NK-92 (cell line): Measurements from ENCODE around the gene HYDIN.

ENCODE experiments used
- DNase-seq: peaks from one replicate; lab custom pipeline; 2025; ENCODE audit not compliant: unreplicated experiment; lab: John Stamatoyannopoulos, UW

HYDIN gene

DNA sequence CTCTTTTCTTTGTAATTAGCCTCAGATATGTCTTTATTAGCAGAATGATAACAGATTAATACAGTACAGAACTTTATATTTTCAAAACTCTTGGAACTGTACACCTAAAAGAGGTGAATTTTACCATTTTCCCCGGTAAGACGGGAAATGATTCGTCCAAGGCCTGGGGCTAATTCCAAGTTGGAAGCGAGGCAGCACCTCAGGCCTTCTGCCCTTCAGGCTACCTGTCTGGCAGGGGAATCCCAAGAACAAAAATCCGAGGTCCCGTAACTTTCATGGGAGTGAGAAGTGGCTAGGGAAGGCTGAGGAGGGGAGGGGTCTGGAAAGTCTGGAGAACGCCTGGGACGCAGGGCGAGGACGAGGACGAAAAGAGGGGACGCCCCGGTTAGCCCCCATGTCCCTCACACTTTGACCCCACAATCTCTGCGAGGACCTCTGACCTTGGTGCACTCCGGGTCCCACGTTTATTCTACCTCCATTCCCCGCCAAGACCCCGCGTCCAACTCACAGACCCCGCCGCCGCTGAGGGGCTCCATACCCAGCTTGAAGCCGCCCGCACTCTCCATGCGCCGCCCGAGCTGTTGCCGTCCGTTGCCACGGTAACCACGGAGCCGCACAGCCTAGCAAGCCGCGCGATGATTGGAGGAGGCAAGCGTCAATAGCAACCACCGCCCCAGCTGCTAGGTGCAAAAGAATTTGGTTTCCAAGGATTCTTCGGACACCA, at the start of gene HYDIN:
Gene HYDIN (minus strand): TSS at position 601 of the 724 bp plus-strand sequence. CDS start 43,827 bp downstream, outside the sequence.
- DNase-seq = no peak

DNA sequence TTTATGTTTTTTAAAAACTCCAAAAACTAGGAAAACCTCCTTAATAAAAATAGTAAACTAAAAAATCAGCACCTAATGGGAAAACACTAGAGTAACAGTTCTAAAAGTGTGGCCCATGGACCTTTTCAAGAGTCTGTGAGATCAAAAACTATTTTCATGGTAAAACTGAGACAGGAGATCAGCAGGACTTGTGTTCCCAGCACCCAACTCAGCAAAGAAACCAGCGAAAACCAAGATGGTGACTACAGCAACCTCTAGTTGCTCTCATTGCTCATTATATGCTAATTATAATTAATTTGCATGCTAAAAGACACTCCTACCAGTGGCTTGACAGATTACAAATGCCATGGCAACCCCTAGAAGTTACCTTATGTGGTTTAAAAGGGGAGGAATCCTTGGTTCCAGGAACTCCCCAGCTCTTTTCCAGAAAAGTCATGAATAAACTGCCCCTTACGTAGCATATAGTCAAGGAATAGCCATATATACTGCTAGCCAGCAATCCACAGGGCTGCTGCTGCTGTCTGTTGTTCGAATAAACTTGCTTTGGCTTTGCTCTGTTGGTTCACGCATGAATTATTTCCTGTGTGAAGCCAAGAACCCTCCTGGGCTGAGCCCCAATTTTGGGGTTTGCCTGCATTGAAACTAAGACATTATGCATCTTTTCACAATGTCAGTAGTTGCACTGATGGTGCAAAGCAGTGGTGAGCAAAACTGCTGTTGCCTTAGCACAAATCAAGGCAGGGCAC, 46.2 kb upstream of the HYDIN start:
- no peak for DNase-seq

DNA sequence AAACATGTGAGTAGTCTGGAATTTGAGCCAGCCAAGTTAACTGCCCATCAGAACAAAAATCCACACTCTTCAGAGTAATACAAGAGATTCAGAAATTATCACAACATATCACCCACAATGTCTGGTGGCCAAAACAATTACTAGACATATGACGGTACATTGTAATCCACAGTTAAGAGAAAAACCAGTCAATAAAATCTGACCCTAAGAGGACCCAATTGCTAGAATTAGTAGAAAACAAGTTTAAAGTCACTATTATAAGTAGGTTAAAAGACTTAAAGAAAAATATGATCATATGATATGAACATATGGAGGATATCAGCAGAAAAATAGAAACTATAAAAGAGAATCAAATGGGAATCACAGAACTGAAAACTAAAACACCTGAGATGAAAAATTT, 42.9 kb upstream of the HYDIN start:
- no peak for DNase-seq

DNA sequence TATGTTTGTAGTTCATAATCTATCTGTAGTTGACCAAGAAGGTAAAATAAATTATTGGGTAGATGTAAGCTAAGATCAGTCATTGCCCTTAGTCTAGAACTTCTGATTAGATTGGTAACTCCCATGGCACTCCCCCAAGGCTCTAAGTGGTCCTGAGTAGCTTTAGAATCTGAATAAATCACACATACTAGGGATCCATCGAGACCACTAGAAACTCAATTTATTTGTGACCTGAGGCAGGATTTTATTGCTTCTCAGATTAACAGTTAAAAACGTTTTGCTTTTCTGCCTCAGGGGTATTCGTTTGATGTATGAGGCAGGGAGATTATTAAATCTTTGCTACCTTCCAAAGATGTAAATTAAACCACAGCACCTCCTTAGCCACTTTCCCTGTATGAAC, 33.8 kb upstream of the HYDIN start:
- DNase-seq = no peak

DNA sequence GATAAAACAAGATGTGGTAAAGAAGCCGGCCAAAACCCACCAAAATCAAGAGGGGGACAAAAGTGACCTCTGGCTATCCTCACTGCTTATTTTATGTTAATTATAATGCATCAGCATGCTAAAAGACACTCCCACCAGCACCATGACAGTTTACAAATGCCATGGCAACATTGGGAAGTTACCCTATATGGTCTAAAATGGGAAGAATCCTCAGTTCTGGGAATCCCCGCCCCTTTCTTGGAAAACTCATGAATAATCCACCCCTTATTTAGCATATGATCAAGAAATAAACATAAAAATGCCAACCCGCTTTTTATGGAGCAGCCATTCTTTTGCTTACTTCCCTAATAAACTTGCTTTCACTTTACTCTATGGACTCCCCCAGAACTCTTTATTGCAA, 33.1 kb upstream of the HYDIN start:
- DNase-seq = no peak

DNA sequence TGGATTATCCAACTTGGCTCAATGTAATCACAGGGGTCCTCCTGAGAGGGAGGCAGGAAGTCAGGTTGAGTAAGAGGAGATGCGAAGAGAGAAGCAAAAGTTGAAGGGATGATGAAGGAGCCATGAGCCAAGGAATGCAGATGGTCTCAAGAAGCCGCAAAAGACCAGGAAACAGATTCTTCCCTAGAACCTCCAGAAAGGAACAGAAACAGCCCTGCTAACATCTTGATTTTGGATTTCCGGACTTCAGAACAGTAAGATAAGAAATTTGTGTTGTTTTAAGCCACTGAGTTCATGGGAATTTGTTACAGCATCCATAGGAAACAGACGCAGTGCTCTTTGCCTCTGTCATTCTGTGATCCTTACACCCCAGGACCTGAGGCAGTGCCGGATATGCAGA, 31.9 kb upstream of the HYDIN start:
- no peak for DNase-seq

DNA sequence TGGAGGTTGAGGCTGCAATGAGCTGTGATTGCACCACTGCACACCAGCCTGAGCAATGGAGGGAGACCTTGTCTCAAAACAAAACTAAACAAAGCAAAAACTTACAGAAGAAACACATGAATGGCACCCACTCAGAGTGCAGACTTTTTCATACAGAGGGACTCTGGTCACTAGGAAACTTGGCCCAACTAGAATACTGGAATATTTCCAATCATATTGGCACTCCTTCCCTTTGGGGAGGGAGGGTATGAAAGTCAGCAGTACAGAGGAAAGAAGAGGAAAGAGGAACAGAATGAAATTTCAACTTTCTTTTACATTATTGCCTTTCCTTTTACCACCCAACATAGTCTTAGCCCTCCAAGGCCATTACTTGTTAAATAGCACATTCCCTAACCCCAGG, 30.5 kb upstream of the HYDIN start:
- DNase-seq = no peak

DNA sequence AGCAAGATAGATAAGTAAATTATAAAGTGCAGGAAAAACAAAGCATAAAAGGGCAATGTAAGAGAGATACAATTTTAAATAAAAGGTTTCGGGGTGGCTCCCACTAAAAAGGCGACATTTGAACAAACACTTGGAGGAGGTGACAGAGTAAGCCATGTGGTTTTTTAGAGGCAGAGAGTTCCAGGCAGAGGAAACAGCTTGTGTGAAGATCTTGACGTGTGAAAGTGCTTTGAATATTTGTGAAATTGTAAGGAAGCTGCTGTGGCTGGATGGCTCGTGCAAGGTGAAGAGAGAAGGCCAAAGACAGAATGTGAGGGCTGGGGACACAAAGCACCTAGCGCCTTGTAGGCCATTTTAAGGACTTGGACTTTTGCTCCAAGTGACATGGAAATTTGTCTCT, 28.6 kb upstream of the HYDIN start:
- no peak for DNase-seq

DNA sequence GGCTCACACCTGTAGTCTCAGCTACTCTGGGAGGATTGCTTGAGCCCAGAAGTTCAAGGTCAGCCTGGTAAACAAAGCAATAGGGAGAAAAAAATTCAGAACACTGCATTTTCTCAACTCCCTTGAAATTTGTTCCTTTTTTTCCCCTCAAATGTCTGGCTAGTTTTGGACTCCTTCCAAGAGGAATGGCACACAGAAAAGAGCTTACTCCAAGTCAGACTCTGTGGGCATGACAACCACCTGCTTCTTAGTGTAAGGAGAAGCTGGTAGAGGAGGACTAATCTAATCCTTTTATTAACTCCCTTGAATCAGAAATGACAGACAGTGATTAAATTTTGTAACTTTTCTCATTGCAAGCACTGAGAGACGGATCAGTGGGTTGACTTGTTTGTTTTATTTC, 27.9 kb upstream of the HYDIN start:
- no peak for DNase-seq

DNA sequence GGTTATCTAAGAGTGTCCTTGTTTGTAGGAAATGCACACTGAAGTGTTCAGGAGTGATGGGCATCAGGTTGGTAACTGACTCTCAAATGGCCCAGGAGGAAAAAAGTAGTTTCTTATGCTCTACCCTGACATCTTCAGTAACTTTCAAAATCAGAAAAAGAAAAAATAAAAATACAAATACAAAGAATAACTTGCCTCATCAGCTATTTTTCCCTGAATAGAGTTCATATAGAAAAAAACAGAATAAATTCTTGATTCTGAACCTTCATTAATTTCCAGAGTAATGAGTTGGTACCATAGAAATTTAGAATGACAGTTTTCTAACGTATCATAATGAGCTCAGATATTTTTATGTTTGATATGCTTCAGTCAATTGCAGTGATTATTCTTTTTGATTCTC, 27.2 kb upstream of the HYDIN start:
- DNase-seq = no peak

DNA sequence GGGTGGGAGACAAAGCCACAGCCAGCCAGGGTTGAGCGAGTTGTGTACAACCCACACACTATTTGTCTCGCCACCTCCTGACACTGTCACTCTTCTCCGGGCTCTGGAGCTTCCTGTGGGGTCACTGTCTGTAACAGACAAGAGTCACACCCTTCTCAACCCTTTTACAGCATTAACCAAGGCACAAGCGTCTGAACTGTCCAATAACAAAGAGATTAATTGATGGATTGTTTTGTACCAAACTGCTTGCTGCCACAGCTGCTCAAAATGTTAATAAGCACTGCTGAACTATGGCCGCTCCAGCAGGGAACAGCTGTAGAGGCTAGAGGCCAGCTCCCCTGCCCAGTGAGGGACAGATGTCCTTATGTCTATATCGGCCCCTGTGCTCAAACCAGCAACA, 25.2 kb upstream of the HYDIN start:
- no peak for DNase-seq

DNA sequence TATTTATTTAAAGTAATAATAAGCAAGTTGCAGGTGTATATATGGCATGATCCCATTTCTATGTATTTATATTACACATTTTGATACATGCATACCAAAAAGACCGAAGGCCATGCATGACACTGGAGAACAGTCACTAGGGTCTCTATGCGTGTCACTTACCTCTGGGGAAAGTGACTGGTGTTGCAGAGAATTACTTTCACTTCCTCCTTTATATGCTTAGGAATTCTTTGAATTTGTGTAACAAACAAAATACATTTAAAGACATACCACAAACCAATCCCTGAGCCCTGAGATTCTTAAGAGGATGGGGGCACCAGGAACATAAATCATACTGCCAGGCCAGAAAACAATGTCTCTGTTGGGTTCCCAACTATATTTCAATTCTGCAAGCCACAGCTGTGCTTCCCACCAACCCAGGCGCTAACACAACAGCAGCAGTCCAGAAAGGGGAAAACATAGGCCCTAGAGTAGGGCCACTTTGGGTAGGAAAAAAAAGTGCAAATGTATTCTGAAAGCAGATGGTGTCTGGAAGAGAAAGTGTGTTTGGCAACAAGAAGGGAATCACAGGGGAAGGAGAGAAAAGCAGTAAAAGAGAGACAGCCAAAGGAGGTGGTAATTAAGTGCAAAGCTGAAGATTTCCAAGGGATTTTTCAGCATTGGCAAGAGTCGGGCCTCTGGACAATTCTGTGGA, 24.5 kb upstream of the HYDIN start:
- no peak for DNase-seq

DNA sequence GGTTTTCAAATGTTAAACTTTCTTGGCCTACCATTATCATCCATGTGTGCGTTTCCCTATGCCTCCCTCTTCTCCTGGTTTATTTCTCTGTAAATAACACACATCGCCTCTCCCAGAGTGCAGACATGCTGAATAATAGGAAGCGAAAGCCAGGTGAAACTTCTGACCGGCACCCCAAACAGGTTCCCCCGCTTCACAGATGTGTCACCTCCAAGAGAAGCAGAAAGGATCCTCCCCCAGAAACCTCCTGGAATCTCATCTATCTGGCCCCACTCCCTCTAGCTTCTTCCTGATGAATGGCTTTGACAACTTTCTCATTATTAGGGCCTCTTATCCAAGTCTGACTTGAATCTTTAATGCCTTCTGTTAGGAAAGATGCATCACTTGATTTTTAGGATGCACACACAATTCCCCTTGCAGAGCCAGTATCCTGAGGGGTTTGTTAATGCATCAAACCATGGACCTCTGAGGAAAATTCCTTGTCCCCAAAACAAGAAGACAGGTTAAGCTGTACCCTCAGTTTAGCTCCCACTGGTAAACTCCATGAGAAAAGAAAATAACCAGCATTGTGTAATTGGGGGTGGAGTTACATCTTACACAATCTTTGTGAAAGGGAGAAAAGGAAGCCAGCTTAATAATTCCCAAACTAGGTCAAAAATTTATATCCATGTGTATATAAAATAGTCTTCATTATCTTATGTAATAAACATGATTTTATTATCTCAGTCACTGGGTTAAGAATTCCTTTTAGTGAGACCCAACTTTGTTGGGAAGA, 20.1 kb upstream of the HYDIN start:
- no peak for DNase-seq

DNA sequence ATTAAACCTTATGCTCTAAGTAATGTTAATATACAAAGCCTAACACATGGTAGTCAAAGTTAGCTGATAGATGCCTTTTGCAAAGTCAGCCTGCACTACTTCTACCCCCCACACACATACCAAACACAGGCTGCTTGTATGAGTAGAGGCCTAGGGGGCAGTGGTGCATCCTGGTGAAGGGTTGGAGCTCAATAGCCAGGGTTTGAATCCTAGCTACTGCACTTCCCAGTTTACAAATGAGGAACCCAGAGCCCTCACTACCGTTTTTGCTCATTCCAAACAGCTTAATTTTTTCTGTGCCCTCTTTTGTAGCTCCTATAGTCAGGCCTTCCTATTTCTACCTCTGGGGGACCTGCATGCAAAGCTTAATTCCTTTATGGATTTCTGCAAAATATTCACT, 18.9 kb upstream of the HYDIN start:
- DNase-seq = no peak

DNA sequence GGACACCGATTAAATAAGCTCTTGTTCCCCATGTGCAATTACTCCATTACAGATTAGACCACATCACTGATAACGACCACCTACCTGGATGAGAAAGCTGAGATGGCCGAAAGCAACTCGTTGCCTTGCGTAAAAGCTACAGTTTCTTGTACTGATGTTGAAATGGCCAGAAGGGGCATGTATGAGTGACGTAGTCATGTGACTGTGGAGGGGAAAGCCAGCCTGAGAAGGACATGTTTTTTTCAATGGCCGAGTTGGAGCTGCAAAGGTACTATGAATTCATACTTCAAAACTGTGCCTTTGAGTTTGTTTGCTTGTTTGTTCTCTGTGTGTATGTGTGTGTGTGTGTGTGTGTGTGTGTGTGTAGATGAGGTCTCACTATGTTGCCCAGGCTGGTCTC, 17.0 kb upstream of the HYDIN start:
- DNase-seq = no peak

DNA sequence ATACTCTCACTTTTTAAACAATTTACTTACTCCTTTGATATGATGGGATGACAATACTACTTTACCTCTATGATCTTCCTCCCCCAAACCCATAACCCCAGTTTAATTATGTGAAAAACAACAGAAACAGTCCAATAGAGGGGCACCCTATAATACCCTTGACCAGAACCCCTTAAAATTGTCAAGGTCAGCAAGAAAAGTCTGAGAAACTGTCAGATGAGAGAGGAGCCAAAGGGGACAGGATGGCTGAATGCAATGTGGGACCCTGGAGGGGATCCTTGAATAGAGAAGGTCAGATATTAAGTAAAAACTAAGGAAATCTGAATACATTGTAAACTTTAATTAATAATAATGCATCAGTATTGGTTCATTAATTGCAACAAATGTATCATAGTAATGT, 15.8 kb upstream of the HYDIN start:
- no peak for DNase-seq

DNA sequence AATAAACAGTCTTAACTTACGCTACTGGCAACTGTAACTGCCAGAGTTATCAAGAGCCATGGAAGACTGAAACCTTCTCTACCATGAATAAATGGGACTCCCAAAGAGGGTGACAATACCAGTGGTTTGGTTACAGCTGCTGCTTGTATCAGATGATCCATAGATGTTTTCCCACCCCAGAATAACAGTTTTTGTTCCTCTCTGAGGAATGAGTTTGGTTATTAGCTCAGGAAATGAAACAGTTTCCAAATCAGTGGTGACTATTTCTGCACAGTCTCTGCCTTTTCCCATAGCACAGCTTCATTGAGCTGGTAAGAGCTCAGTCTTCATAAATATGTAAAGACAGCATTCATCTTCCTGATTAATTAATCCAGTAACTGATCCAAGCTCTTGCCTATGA, 14.0 kb upstream of the HYDIN start:
- no peak for DNase-seq

DNA sequence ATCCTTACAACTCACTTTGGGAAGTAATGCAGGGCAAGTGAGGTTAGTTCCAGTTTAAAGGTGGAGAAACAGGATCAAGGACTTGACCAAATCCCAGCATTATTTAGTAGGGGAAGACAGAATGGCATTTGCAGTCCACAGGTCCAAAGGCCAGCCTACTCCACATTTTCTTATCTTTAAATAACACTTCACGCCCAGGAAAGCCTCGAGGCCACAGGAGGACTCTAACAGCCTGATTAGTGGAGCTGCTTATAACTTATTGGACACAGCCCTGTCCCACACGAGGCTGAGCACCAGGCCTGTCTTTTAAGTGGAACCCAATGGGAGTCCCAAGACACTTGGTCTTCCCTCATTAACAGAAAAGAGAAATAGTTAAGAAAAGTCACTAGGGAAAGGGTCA, 12.1 kb upstream of the HYDIN start:
- DNase-seq = no peak

DNA sequence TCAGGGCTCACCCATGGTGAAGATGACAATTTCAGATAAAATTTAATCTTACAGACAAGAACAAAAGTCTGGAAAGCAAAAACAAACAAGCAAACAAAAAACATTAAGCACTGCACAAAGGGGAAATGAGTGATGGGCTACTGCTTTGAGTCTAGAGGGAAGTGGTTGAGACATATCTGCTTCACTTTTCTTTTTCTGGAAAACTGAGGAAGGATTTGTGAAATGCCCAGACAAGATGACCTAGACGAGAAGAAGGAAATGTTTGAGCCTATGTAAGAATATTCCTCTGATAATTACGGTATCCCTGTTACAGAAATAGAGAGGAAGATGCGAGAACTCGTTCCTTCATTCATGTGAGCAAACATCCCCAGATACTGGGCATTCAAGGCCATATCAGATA, 11.5 kb upstream of the HYDIN start:
- no peak for DNase-seq

DNA sequence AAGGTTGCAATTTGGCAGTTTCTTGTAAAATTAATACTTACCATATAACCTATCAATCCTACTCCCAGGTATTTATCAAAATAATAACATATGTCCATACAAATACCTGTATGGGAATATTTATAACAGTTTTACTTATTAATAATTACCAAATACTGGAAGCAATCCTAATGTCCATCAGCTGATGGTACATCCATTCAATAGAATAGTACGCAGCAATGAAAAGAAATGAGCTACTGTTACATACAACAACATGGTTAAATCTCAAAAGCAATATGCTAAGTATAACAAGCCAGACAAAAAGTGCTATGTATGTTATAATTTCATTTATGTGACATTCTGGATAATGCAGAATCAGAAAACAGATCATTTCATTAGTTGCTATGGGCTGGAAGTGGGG, 1.2 kb downstream of the HYDIN start:
- DNase-seq = no peak
